ENCODE measurements around the gene CCDC15. TPM values are rescaled to one million over a fixed set of nuclear protein-coding genes. Genes with fewer than 3 reads are reported as not detected.

The CCDC15 gene
- total RNA-seq, 4 donors from 2014 or later: under 0.01 to 3.5 (median 1.7) TPM

DNA sequence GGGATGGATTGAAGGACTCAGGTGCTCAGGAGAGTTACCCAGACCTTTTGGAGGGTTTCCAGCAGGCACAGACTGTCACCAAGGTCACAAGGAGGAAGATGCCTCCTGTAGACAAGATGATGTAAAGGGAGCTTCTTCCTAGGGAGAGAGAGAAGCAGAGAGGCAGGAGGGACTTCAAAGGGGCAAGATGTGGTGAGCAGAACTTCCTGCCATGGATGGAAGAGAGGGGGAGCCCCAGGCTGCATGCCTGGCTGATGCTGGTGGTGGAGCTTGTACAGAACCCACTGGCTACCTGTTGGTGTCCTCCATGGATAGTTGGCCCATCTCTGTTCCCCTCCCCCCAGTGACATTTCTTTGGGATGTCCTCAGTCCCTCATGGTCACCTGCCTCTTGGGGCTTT is 30.7 kb upstream of the CCDC15 start:
- DNase-seq: no peak
- no peak overlapping the region for H3K4me3 ChIP-seq
- H3K4me1 ChIP-seq: peaks cover 0 to 7% of the 10 kb centered on the region in 2 donors
- H3K36me3 ChIP-seq: no peaks in the 10 kb centered on the region
- no peaks in the 10 kb centered on the region for H3K27me3 ChIP-seq
- intact Hi-C loops (cut with DNase I; ENCODE audit: low total_unique reads): no loop called here
- no peak overlapping the region for H3K27ac ChIP-seq
- no peak for TF ChIP-seq CTCF (IDR thresholded peaks at IDR 0.05)
- no peak for TF ChIP-seq POLR2A (IDR thresholded peaks at IDR 0.05)
- no peaks in the 10 kb centered on the region for H3K9me3 ChIP-seq

DNA sequence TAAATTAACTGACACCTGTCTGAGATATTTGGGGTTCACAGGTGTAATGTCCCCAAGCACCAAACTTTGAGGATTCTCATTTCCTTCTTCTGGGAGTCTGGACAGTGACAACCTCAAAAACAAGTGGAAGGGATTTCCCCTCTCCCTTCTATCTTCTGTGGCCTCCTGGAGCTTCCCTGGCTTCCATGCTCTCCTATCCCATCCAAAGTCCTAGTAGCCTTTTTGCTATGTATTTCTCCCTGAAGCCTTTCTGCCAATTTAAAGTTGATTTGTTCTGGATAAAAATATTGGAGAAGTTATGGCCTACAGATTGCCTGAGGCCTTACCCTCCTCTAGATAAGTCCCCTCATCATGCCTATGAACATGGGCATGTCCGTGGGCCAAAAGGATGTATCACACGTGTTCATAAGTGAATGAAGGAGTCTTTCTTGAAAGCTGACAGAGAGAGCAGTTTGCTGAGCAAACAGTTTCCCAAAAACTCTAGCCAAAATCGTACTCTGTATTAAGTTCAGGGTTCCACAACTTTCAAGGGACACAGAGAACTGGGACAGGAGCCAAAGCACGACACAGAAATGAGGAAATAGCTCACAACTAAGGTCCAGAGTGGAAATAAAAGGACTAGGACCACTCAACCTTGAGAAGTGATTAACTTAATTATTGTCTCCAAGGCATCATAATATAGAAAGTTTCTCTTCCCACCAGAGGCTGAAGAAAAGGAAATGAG is 24.9 kb upstream of the CCDC15 start:
- Histone ChIP-seq H3K27ac (no peak overlapping the region), H3K4me3 (no peak overlapping the region), H3K4me1 (no peaks in the 10 kb centered on the region), H3K36me3 (no peaks in the 10 kb centered on the region), H3K9me3 (no peaks in the 10 kb centered on the region), H3K27me3 (no peaks in the 10 kb centered on the region)
- no peak for DNase-seq
- intact Hi-C loops (cut with DNase I; ENCODE audit: low total_unique reads): no loop called here
- TF ChIP-seq CTCF (IDR thresholded peaks at IDR 0.05) (no peak), POLR2A (IDR thresholded peaks at IDR 0.05) (no peak)

DNA sequence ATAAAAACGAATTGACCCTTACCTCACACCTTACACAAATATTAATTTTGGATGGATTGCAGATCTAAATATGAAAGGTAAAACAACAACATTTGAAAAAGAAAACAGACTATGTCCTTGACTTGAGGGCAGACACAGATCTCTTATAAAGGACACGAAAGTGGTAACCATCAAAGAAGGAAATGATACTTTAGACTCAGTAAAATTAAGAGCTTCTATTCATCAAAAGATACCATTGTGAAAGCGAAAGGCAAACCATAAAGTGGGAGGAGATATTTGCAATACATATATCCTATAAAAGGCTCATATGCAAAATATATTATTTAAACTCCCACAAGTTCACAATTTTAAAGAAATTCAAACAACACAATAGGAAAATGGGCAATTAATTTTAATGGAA is 23.2 kb upstream of the CCDC15 start:
- no peaks in the 10 kb centered on the region for H3K36me3 ChIP-seq
- intact Hi-C loops (cut with DNase I; ENCODE audit: low total_unique reads): no loop called here
- TF ChIP-seq CTCF (IDR thresholded peaks at IDR 0.05): no peak
- H3K9me3 ChIP-seq: no peaks in the 10 kb centered on the region
- no peak overlapping the region for H3K27ac ChIP-seq
- no peak for DNase-seq
- H3K27me3 ChIP-seq: no peaks in the 10 kb centered on the region
- no peaks in the 10 kb centered on the region for H3K4me1 ChIP-seq
- no peak overlapping the region for H3K4me3 ChIP-seq

DNA sequence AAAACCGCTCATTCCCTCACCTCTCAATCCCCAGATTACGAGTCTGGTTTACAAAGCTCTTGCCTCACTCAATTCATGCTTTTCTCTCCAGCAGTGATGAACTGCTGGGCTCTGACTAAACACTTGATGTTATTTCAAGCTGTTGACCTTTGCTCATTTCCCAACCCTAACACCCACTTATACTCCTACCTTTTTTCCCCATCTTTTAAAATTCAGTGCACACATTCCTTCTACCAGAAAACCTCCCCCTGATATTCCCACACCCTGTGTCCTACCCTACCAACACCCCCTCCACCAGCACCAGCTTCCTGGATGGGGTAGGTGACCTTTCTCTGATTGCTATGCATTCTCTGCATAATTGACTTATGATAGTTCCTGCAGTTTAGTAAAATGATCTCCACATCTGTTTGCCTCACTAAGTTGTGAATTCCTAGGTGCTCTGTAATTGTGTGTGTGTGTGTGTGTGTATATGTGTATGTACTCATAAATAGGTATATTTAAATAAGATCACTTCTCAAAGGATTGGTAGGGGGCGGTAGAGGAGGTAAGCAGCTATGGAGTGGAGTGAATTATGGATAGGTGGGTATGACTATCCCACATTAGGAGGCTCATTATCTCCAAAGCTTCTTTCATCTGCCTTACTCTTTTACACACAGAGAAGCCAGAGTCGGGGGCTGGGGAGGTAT is 19.0 kb upstream of the CCDC15 start:
- intact Hi-C loops (cut with DNase I; ENCODE audit: low total_unique reads): no loop called here

More for the DNA sequence above, 19.0 kb upstream of the CCDC15 start:
- no peak for DNase-seq
- H3K27ac ChIP-seq: no peak overlapping the region
- no peak overlapping the region for H3K4me3 ChIP-seq
- TF ChIP-seq CTCF (IDR thresholded peaks at IDR 0.05) (no peak), POLR2A (IDR thresholded peaks at IDR 0.05) (no peak)
- no peaks in the 10 kb centered on the region for H3K36me3 ChIP-seq
- H3K27me3 ChIP-seq: no peaks in the 10 kb centered on the region
- H3K4me1 ChIP-seq: no peaks in the 10 kb centered on the region
- no peaks in the 10 kb centered on the region for H3K9me3 ChIP-seq
